ENCODE measurements around the gene ADCY1.

Gene ADCY1

DNA sequence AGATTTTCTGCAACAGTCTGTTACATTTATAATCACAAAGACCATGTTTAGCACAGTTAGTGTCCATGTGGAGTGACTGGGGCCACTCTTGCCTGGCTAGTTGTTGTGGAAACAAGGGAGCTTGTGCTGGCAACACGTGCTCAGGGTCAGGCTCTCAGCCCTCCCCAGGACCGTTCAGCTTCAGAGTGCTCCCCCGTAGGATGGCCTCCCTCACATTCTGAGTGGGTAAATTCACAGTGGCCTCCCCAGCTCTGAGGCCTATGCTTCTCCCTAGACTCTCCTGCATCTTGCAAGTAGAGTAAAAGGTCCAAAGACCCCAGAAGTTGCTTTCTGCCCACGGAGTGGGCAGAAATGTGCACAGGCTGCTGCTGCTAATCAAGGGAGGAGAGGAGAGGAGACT is 122.3 kb downstream of the ADCY1 start:
- TF ChIP-seq, protein P1, sequence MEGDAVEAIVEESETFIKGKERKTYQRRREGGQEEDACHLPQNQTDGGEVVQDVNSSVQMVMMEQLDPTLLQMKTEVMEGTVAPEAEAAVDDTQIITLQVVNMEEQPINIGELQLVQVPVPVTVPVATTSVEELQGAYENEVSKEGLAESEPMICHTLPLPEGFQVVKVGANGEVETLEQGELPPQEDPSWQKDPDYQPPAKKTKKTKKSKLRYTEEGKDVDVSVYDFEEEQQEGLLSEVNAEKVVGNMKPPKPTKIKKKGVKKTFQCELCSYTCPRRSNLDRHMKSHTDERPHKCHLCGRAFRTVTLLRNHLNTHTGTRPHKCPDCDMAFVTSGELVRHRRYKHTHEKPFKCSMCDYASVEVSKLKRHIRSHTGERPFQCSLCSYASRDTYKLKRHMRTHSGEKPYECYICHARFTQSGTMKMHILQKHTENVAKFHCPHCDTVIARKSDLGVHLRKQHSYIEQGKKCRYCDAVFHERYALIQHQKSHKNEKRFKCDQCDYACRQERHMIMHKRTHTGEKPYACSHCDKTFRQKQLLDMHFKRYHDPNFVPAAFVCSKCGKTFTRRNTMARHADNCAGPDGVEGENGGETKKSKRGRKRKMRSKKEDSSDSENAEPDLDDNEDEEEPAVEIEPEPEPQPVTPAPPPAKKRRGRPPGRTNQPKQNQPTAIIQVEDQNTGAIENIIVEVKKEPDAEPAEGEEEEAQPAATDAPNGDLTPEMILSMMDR (IDR thresholded peaks at IDR 0.05): no peak
- no peak overlapping the region for H3K4me3 Mint-ChIP-seq

GRCh38 chr7:45697576-45698136 is 123.5 kb downstream of the ADCY1 start:
- H3K36me3 Mint-ChIP-seq (ENCODE audit: low read depth): peaks cover 3% of the 10 kb centered on the region
- DNase-seq: no peak
- no peaks in the 10 kb centered on the region for H3K4me1 Mint-ChIP-seq
- TF ChIP-seq, protein P1 (IDR thresholded peaks at IDR 0.05): no peak
- H3K27me3 Mint-ChIP-seq (ENCODE audit: low read depth, poor library complexity): peaks cover 4% of the 10 kb centered on the region
- H3K27ac Mint-ChIP-seq: no peak overlapping the region
- H3K4me3 Mint-ChIP-seq: no peak overlapping the region
- no peaks in the 10 kb centered on the region for H3K9me3 Mint-ChIP-seq

More for the DNA sequence above, 122.3 kb downstream of the ADCY1 start:
- Mint-ChIP-seq H3K4me1 (no peaks in the 10 kb centered on the region), H3K27me3 (ENCODE audit: low read depth, poor library complexity) (peaks cover 6% of the 10 kb centered on the region), H3K9me3 (no peaks in the 10 kb centered on the region), H3K36me3 (ENCODE audit: low read depth) (peaks cover 7% of the 10 kb centered on the region), H3K27ac (no peak overlapping the region)
- DNase-seq: no peak

GRCh38 chr7:45698303-45699014 is 124.3 kb downstream of the ADCY1 start:
- TF ChIP-seq, protein P1 (IDR thresholded peaks at IDR 0.05): no peak
- Mint-ChIP-seq H3K9me3 (no peaks in the 10 kb centered on the region), H3K4me1 (no peaks in the 10 kb centered on the region), H3K27me3 (ENCODE audit: low read depth, poor library complexity) (peaks cover 4% of the 10 kb centered on the region), H3K4me3 (no peak overlapping the region), H3K27ac (no peak overlapping the region), H3K36me3 (ENCODE audit: low read depth) (peaks cover 6% of the 10 kb centered on the region)
- no peak for DNase-seq

DNA sequence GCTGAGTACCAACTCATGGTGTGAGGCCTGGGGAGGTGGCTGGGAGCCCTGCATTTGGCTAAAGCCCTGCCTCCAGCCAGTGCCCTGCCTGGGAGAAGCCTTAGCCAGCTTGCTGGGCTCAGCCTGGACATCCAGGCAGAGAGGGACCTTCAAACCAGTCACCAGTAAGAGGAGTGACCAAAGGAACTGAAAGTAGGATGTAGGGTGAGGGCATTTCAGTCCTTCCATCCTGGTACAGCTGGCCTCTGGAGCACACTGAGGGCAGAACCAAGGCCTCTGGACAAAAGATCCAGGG is 124.8 kb downstream of the ADCY1 start:
- TF ChIP-seq, protein P1 (IDR thresholded peaks at IDR 0.05): no peak
- H3K4me1 Mint-ChIP-seq: no peaks in the 10 kb centered on the region
- DNase-seq: no peak
- H3K36me3 Mint-ChIP-seq (ENCODE audit: low read depth): peaks cover 7% of the 10 kb centered on the region
- H3K9me3 Mint-ChIP-seq: no peaks in the 10 kb centered on the region
- no peak overlapping the region for H3K4me3 Mint-ChIP-seq
- H3K27ac Mint-ChIP-seq: no peak overlapping the region
- peaks cover 4% of the 10 kb centered on the region for H3K27me3 Mint-ChIP-seq (ENCODE audit: low read depth, poor library complexity)

- TF ChIP-seq, protein P1 (IDR thresholded peaks at IDR 0.05): no peak
- Mint-ChIP-seq H3K27ac (no peak overlapping the region), H3K4me3 (no peak overlapping the region), H3K9me3 (no peaks in the 10 kb centered on the region), H3K36me3 (ENCODE audit: low read depth) (peaks cover 7% of the 10 kb centered on the region), H3K27me3 (ENCODE audit: low read depth, poor library complexity) (peaks cover 4% of the 10 kb centered on the region), H3K4me1 (no peaks in the 10 kb centered on the region)
- no peak for DNase-seq
These were observed 125.7 kb downstream of the ADCY1 start for GRCh38 chr7:45699726-45700390.
